Daoy (cell line): ENCODE measurements around the gene KCNIP1. TPM values are rescaled to one million over a fixed set of nuclear protein-coding genes. Genes with fewer than 3 reads are reported as not detected.

Experiments
- DNase-seq: peaks from one replicate; pipeline ENCODE4 v3.0.0-alpha.2; 2015; ENCODE audit warnings: low read depth
- total RNA-seq: library from RNA; depleted of rRNA; stranded (reverse); fragments of >200 nt; shearing (Covaris generic); gene quantifications from 2 replicates; pipeline ENCODE4 v1.2.3, GENCODE V29; 2014

The KCNIP1 gene
- total RNA-seq, 1 experiment from 2014 or later, result 1.9 TPM

DNA sequence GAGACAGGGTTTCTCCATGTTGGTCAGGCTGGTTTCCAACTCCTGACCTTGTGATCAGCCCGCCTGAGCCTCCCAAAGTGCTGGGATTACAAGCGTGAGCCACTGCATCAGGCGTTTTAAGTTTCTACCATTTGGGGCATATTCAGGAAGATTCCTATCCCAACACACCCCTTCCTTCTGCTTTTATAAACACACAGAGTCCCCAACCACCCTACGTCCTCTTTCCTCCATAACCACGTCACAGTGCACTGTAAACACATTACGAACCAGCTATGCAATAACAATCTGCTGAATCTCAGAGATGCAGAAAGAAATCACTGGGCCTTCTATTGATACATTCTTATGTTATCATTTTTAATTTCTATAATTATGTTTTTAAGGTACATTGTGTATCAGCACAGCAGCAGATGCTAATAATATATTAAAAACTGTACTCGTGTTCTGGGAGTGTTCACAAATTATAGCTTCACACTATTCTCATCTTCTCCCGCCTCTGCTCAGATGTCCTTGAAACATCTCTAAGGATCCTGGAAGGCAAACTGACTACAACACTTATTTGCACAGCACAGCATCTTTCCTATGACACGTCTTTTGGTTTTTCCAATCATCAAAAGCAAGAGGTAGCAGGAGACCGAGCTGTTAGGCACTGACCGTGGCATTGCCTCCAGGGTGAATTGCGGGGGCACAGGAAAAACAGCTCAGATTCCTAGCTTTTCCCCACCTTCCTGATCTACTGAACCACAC, 60.2 kb downstream of the KCNIP1 start:
- no peak for DNase-seq

DNA sequence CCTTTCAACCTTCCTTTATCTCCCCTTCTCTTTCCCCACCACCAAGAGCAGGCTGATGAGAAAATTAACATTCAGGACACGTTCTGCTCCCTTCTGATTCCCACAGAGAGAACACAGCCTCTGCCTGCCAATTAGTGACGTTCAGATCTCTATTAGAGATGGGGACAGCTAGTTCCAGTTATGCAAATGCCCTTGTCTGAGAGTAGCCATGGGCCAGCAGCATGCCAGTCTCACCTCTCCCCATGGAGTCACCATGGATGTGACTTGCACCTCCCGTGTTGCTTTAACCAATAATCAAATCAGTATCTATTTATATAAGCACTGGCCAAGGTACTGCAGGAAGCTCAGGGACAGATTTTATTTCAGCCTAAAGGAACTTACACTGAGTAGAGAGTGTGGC, 61.3 kb downstream of the KCNIP1 start:
- no peak for DNase-seq

DNA sequence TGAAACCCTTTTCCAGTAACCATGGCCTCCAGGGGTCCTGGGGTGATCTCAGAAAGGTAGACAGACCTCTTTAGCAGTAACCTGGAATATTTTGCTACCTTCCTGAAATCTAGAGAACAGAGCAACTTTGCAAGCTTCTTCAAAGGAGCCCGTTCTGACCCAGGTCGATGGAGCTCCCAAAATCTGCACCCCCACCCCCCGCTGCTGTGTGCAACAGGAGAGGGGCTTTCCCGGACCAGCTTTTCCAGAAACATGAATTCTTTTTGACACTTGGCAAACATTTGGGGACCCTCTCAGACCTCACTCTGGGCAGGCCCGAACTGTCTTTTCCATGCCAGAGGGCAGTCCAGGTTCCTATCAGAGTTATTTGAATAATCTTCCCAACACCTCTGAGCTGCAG, 65.3 kb downstream of the KCNIP1 start:
- no peak for DNase-seq

DNA sequence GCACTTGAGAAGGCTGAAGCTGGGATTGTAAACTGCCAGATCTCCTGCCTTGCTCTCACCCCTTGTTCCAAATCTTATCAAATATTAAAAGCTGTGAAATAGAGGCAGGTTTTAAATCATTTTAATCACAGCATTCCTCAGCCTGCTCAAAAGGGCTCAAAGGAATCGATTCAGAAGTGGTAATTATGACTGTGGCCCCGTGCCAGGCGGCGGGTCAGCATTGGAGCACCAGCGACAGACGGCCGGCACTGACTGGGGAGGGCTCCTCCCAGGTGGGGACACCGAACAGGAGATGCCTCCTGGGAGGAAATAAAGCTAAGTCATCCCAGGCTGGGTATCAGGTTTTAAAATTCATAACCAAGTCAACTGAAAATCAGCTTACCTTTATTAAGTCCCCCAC, 66.7 kb downstream of the KCNIP1 start:
- no peak for DNase-seq

DNA sequence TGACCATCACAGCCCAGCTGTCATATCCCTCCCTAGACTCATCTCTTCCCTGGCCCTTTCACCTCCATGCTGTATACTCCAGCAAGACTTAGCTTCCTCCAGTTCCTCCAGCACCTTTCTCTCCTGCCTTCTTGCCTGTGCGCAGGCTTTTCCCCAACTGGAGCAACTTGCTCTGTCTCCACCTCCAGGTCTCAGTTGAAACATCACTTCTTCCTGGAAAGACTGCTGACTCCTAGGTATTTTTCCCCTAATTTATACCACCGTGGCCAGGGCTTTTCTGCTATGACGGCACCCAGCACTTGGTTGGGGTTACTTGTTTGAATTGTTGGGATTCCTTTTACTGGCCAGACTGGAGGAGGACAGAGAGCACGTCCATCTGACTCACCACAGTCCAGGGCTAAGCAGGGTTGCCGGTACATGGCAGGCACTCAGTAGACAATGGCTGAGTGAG, 67.5 kb downstream of the KCNIP1 start:
- peak; percentile 74 for DNase-seq

DNA sequence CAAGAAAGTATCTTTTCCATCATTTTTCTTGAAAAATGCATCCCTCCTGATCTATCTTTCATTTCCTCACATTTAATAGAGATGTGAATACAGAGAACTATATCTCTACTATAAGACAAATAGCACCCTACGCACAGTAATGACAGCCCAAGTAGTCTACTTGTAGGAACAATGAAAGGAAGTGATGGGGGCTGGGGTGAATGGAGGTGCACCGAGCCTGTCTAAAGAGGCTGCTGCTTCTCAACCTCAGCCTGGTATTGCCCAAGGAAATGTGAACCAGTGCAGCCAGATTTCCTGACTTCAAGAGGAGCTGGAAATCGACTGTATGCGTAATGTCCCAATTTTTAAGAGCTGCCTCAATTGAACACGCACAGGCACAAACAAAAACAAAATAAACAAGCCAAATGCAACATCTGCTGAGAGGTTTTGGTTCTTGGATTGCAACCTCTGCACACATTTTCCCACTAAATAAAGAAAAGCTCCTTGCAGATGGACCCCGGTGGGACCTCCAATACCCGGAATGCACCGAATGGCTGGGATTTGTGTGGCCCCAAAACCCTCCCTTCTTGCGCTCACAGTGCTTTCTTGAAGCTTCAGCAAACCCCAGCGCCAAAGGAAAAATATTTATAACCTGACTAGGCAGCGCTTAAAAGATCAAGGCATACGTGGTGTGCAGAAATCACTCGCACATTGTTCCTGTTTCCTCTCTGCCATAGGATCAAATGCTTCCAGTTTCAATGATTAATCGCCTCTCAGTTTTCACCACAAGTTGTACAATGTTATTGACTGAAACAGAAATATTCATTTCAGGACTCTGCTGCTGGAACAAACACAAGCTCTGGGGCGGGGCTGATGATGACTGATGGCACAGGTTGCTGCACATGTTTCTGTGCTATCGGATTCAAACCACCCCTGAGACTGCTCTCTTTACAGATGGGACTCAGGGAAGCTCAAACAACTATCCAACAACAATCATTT, 68.3 kb downstream of the KCNIP1 start:
- no peak for DNase-seq

DNA sequence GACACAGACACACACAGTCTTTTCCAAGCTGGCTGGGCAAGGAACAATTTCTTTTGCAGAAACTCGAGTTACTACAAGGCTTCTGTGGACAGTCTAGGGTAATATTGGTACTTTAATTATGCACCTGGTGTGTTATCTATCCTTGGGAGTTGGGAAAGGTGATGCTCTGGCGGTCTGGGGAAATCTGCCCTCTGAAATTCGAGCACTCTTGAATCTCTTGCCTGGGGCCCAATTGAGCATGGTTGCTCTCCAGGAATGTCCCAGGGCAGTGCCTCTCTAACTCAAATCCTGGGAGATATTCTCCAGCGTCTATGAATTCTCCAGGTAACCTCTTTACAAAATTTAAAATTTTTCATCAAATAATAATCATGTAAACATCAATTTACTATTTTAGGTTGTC, 69.3 kb downstream of the KCNIP1 start:
- DNase-seq, result no peak

DNA sequence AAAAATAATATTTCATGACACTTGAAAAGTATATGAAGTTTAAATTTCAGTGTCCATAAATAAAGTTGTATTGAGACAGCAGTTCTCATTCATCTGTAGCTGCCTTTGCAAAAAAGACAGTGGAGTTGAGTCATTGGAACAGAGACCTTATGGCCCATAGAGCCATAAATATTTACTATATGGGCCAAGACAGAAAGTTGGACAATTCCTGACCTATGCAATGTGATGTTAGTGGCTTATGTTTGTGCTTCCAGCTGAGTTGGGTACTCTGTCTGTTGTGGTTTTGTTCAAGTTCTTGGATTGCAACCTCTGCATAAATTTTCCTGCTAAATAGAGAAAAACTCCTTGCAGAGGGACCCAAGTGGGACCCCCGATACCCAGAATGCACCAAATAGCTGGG, 69.8 kb downstream of the KCNIP1 start:
- DNase-seq, result no peak

- no peak for DNase-seq
These were observed 73.0 kb downstream of the KCNIP1 start for GRCh38 chr5:170576602-170577535.

- DNase-seq, result no peak
These were observed 75.8 kb downstream of the KCNIP1 start for GRCh38 chr5:170579601-170580000.

DNA sequence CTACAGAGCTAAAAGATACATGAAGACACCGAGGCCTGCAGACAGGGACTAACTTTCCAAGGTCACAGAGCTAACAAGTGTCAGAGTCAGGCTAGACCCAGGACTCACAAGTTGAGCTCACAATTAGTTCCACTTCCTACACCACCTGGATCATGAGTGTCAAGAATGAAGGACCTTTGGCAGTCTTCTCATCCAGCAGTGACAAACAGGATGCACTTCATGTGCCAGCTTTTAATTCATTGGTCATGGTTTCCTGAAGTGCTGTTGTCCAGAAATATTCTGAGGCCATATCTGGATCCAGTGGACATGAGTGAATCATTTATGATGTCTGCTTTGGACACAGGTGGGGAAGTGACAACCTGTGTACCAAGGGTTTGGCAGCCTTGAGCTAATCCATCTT, 77.4 kb downstream of the KCNIP1 start:
- DNase-seq, result no peak

GRCh38 chr5:170582644-170583330, 79.0 kb downstream of the KCNIP1 start:
- DNase-seq, result no peak

- DNase-seq, result no peak
These were observed 80.2 kb downstream of the KCNIP1 start for GRCh38 chr5:170584003-170584402.

DNA sequence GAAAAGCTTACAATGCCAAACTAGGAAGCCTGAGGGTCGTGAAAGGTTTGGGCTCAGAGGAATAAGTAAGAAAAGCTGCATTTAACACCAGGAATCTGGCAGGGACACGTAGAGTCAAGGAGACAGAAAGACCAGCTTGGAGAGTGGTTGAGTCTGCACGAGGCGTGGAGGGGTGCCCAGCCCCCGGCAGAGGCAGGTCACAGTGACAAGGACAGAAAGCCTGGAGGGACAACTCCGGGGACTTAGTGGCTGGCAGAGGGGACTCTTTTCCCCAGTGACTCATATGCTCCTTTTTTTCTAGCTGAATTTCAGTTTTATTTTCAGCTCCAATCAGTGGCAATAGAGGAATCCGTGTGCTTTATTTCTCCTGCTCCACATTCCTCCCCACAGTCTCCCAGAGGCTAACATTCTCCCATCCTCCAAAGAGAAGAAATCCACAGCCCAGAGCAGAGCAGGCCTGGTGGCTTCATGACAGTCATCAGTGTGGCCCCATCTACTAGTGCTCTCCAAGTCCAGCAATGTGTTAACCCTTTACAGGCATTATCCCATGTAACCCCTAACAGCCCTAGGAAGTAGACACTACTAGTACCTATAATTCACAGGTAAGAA, 80.7 kb downstream of the KCNIP1 start:
- no peak for DNase-seq

DNA sequence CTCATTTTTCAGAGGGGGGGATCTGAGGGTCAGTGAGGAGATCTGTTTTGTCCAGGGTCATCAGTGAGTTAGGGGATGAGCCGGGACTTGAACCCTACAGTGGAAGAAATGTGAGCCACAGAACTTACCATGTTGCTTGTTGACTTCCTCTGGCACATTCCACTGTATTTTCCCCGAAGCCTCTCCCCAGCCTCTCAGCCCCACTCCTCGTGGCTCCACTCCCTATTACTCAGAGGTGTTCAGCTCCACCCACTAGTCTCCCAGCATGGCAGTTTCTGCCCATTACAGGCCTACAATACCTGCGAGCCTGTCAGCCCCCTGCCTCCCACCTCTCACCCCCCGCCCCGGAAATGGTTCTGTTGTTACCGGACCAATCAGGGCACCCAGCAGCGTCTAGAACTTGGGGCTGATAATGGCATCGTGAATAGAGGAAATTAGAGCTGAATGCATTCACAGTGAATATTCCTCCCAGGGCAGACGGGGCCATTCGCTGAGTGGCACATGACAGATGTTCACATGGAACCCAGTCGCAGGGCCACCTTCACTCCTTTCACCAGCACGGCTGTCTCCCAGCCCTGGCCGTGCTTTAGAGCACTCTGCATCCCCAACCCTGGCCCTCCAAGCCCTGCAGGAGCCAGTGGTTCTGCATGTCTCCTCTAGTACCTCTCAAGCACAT, 81.6 kb downstream of the KCNIP1 start:
- peak; percentile 22 for DNase-seq

DNA sequence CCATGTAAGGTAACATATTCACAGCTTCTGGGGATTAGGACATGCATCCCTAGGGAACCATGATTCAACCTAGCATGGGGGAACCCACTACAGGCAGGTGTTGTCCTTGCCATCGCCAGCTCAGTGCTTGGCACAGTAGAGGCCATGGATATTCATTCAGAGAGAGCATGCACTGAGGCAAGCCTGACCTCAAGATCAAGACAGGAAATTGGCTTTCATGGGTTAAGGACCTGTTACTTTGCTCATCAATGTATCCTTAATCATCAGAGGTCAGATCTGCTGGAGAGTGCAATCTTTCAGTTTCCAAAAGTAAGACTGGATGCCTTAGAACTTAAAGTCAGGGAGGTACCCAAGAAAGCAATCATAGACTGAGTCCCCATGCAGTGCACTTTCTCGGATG, 84.0 kb downstream of the KCNIP1 start:
- DNase-seq, result no peak

- DNase-seq, result no peak
These were observed 85.8 kb downstream of the KCNIP1 start for GRCh38 chr5:170589643-170590042.

GRCh38 chr5:170590566-170590965, 86.7 kb downstream of the KCNIP1 start:
- no peak for DNase-seq

- peak; percentile 56 for DNase-seq
These were observed 87.2 kb downstream of the KCNIP1 start for GRCh38 chr5:170591054-170591453.

DNA sequence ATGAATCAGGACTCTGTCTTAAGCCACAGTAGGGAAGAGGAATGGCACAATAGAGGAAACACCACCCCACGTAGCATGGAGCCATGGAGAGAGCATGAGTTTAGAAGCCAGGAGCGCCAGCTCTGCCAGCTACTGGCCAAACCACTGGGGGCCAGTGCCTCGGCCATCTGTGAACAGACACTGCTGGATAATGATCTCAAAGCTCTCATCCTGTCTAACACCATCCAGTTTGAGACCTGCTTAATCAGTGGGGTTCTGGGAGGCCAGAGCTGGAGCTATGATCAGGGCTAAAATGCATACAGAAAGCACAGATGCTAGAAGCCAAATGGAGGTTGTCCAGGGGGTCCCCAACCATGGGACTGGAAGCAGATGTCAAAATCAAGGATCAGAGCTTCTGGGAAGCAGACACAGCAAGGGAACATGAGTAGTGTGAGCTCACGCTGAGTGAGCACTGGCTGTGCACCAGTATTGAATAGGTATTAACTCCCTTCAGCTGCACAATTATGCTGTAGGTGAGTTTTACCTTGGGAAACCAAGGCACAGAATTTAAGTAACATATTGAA, 92.7 kb downstream of the KCNIP1 start:
- no peak for DNase-seq
